Measurements from ENCODE around the gene SLC6A13. TPM values are rescaled to one million over a fixed set of nuclear protein-coding genes. Genes with fewer than 3 reads are reported as not detected.

Gene SLC6A13
- total RNA-seq, 1 experiment from 2014 or later: not detected

GRCh38 chr12:241266-241665 is 21.4 kb downstream of the SLC6A13 start:
- H3T11ph ChIP-seq (ENCODE audit: low read length): no peak overlapping the region
- no peaks in the 10 kb centered on the region for H3K27me3 ChIP-seq (ENCODE audit: insufficient read depth, low read length)
- H3K9me3 ChIP-seq (ENCODE audit: control insufficient read depth, low read depth, low read length): peaks cover 7% of the 10 kb centered on the region
- H3K23ac ChIP-seq (ENCODE audit: insufficient read length, low read depth, low read length): no peak overlapping the region
- no peak overlapping the region for H2BK15ac ChIP-seq (ENCODE audit: low read depth, low read length)
- no peak overlapping the region for H4K91ac ChIP-seq (ENCODE audit: insufficient read length, low read depth, low read length)
- peak; percentile 12 for DNase-seq
- H2BK20ac ChIP-seq (ENCODE audit: low read depth, low read length, poor library complexity, severe bottlenecking): no peak overlapping the region
- H3K27me3 Mint-ChIP-seq (ENCODE audit: low read depth): peaks cover 15% of the 10 kb centered on the region
- H4K8ac ChIP-seq (replicated peaks; ENCODE audit: insufficient read length, low read depth, low read length): no peak overlapping the region
- TF ChIP-seq CTCF (conservative IDR thresholded peaks at IDR 0.05): no peak
- H3K4me2 ChIP-seq (ENCODE audit: insufficient read depth, insufficient read length, low read length): no peak overlapping the region
- H2AK5ac ChIP-seq (ENCODE audit: insufficient read length, low read length): no peak overlapping the region
- H3K79me1 ChIP-seq (ENCODE audit: insufficient read depth, low read depth, low read length, poor library complexity, severe bottlenecking): no peaks in the 10 kb centered on the region
- no peak overlapping the region for H3K18ac ChIP-seq (ENCODE audit: insufficient read length, low read depth, low read length)
- no CpG with 5 or more reads among the region's 9 CpGs for WGBS (ENCODE audit: extremely low coverage, insufficient read length, low lambda C conversion rate)
- H3K27ac Mint-ChIP-seq: no peak overlapping the region
- H2AFZ ChIP-seq (ENCODE audit: low read length): no peak overlapping the region
- H2BK120ac ChIP-seq (ENCODE audit: low read depth, low read length, poor library complexity, severe bottlenecking): no peak overlapping the region
- no peaks in the 10 kb centered on the region for H3K79me2 ChIP-seq (ENCODE audit: insufficient read depth, low read length)
- H4K5ac ChIP-seq (ENCODE audit: insufficient read length, low read depth, low read length): no peak overlapping the region
- no peak overlapping the region for H2BK12ac ChIP-seq (ENCODE audit: insufficient read length, low read depth, low read length)
- H3K9ac ChIP-seq (ENCODE audit: extremely low read depth, insufficient read length, low read length): no peak overlapping the region
- peaks cover 12% of the 10 kb centered on the region in 2 experiments for H3K9me3 Mint-ChIP-seq
- H3K27ac ChIP-seq (ENCODE audit: insufficient read length, low read depth, low read length): no peak overlapping the region
- H3K4me3 Mint-ChIP-seq: no peak overlapping the region
- no peak overlapping the region for H3K14ac ChIP-seq (ENCODE audit: insufficient read depth, low read length)
- no peak overlapping the region for H3K56ac ChIP-seq (ENCODE audit: insufficient read length, low read depth, low read length)
- H3K4me1 ChIP-seq (ENCODE audit: insufficient read depth, low read length): no peaks in the 10 kb centered on the region
- H3K23me2 ChIP-seq (ENCODE audit: insufficient read length, low read depth, low read length, poor library complexity, severe bottlenecking): no peaks in the 10 kb centered on the region
- H3K36me3 Mint-ChIP-seq (ENCODE audit: insufficient read depth in 1 of 3, low read depth in 3 of 3): peaks cover 0 to 4% (median 3%) of the 10 kb centered on the region in 3 experiments; a peak in 5 of 7 replicates
- no peaks in the 10 kb centered on the region for H3K4me1 Mint-ChIP-seq
- H4K20me1 ChIP-seq (ENCODE audit: control insufficient read depth, insufficient read depth, insufficient read length): no peaks in the 10 kb centered on the region
- no peak overlapping the region for H2BK5ac ChIP-seq (ENCODE audit: insufficient read length, low read length)
- no peak overlapping the region for H3K4ac ChIP-seq (ENCODE audit: low read depth, low read length)

All from H9 (cell line).